Lower lobe of right lung (tissue), 2 donors: ENCODE measurements around the gene SLIT3. TPM values are rescaled to one million over a fixed set of nuclear protein-coding genes. Genes with fewer than 3 reads are reported as not detected.

Source experiments
- ATAC-seq, 2 donors: fragments of 200-7000 bp; cut with Tn5 transposase; one replicate each; pipeline ENCODE4 v1.9.1; 2020 to 2022; ENCODE audit warnings: mild to moderate bottlenecking in 2 of 2, moderate library complexity in 2 of 2
- DNase-seq: peaks from one replicate; pipeline ENCODE4 v3.0.0-alpha.2; 2020
- H3K27ac ChIP-seq: fragments of 200-600 bp; one replicate; pipeline ENCODE4 v1.8.0; 2022
- H3K27me3 ChIP-seq: fragments of 200-600 bp; one replicate; pipeline ENCODE4 v1.8.0; 2022; ENCODE audit warnings: low read depth
- H3K36me3 ChIP-seq: fragments of 200-600 bp; one replicate; pipeline ENCODE4 v1.8.0; 2022; ENCODE audit warnings: mild to moderate bottlenecking
- H3K4me1 ChIP-seq: fragments of 200-600 bp; one replicate; pipeline ENCODE4 v1.8.0; 2022
- H3K4me3 ChIP-seq: fragments of 200-600 bp; one replicate; pipeline ENCODE4 v1.8.0; 2022; ENCODE audit warnings: mild to moderate bottlenecking
- H3K9me3 ChIP-seq: fragments of 200-600 bp; one replicate; pipeline ENCODE4 v1.8.0; 2022
- intact Hi-C: fragments of 100-400 bp; cut with DNase I; formaldehyde crosslinking; loops from one replicate; pipeline ENCODE4 v1.11.0; 2022
- total RNA-seq: library from RNA; stranded (reverse); fragmentation: NEBNext Ultra II Directional; extraction: Animal tissue kit (Norgen Biotek cat#: 25700); gene quantifications from one replicate; pipeline ENCODE4 v1.2.1, GENCODE V29; 2021
- TF ChIP-seq, protein P1 (sequence below): fragments of 200-600 bp; IDR thresholded peaks from one replicate; pipeline ENCODE4 v1.8.0; 2022; ENCODE audit warnings: antibody characterized with exemption, mild to moderate bottlenecking
- donor health status: DM: no; HTN: yes; CAD: no; lungs with severe emphysema.

Gene SLIT3
- total RNA-seq, 1 donor from 2014 or later: 48.6 TPM

DNA sequence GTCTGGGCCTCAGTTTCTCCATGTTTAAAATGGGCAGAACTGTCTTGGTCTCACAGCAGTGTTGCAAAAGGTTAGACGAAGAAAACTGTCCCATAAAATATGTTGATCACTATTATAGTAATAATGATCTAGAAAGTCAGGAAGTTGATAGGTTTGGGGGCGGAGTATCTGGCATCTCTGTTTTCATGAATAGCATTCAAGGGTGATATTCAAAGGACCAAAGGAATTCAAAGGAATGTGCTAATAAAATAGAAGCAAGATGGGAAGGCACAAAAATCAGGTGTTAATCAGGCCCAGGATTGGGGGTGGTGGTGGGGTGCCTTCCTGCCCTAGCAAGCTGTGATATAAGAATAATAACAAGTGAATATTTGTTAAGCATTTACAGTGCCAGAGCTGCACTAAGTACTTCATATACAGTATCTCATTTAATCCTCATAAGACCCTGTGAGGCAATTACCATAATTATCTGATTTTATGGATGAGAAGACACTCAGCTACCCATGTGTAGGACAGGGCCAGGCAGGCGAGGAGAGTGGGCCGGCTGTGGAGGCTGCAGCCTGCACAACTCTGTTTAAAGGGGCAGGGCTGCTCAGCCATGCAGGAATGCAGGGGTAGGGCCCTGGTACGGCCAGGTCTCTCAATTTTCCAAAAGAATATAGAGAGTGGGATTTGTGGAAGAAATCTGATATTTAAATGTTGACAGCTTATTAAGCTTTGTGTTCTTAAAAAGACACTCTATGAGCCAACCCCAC is 579.8 kb downstream of the SLIT3 start:
- Histone ChIP-seq H3K27me3 (peaks cover 9% of the 10 kb centered on the region), H3K4me1 (no peaks in the 10 kb centered on the region), H3K9me3 (no peaks in the 10 kb centered on the region), H3K27ac (no peak overlapping the region), H3K36me3 (peaks cover 7% of the 10 kb centered on the region), H3K4me3 (no peak overlapping the region)
- intact Hi-C loops: no loop called here
- no peak for ATAC-seq
- DNase-seq: no peak
- TF ChIP-seq, protein P1, sequence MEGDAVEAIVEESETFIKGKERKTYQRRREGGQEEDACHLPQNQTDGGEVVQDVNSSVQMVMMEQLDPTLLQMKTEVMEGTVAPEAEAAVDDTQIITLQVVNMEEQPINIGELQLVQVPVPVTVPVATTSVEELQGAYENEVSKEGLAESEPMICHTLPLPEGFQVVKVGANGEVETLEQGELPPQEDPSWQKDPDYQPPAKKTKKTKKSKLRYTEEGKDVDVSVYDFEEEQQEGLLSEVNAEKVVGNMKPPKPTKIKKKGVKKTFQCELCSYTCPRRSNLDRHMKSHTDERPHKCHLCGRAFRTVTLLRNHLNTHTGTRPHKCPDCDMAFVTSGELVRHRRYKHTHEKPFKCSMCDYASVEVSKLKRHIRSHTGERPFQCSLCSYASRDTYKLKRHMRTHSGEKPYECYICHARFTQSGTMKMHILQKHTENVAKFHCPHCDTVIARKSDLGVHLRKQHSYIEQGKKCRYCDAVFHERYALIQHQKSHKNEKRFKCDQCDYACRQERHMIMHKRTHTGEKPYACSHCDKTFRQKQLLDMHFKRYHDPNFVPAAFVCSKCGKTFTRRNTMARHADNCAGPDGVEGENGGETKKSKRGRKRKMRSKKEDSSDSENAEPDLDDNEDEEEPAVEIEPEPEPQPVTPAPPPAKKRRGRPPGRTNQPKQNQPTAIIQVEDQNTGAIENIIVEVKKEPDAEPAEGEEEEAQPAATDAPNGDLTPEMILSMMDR: no peak

DNA sequence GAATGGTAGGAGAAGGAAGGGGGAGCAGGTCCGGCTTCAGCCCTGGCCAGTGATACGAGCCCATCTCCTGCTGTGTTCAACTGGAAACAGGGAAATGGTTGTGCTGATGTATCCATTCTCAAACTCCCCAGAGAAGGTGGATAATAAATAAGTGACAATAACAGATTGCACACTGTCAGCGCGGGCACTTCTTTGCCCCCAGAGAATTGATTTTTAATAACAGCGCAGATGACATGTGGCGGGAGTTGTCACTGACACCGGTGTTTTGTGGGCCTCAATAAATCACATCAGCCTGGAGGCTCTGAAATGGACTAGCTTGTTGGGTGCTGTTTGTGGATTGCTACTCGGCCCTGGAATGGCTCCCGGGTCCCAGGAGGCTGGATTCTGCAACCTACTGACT is 580.4 kb downstream of the SLIT3 start:
- no peaks in the 10 kb centered on the region for H3K9me3 ChIP-seq
- ATAC-seq (no peak), DNase-seq (no peak)
- H3K27me3 ChIP-seq: peaks cover 9% of the 10 kb centered on the region
- H3K4me3 ChIP-seq: no peak overlapping the region
- no peak overlapping the region for H3K27ac ChIP-seq
- no peaks in the 10 kb centered on the region for H3K4me1 ChIP-seq
- intact Hi-C loops: no loop called here
- TF ChIP-seq, protein P1: no peak
- peaks cover 7% of the 10 kb centered on the region for H3K36me3 ChIP-seq

DNA sequence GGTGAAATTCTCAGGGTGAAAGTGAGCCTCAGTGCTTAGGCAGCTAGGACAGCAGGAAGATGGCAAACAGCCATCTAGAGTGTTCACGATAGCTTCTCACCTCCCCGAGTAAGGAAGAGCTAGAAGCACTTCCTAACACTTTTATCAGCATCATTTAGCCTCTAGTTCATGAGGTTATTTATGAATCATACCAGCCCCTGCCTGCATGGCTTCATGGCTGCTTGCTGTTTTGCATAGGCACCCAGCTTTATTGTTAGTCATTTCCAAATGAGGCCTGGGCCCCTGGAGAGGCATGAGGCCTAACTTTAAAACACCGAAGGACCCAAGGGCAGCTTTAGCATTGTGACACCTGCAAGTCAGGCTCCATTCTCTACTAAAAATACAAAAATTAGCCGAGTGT is 586.9 kb downstream of the SLIT3 start:
- H3K27ac ChIP-seq: no peak overlapping the region
- no peaks in the 10 kb centered on the region for H3K36me3 ChIP-seq
- no peaks in the 10 kb centered on the region for H3K27me3 ChIP-seq
- H3K4me3 ChIP-seq: no peak overlapping the region
- intact Hi-C loops: no loop called here
- TF ChIP-seq, protein P1: no peak
- DNase-seq (no peak), ATAC-seq (no peak)
- no peaks in the 10 kb centered on the region for H3K9me3 ChIP-seq
- no peaks in the 10 kb centered on the region for H3K4me1 ChIP-seq

DNA sequence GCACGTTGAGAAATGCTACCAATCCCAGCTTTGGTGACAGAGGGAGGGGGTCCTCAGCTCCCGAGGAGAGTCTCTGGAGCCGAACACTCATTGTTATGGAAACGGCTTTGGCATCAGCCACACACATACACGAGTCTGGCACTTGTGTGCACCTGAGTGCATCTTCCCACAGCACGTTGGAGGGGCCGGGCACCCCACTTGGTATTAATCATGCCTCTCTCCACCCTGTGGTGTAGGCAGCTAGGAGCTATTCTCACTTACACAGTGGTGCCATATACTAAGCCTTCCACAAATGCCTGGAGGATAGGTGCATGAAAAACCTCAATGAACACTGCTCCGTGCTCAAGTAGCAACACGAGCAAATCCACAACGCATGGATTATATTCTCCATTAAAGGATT is 587.9 kb downstream of the SLIT3 start:
- intact Hi-C loops: no loop called here
- TF ChIP-seq, protein P1: no peak
- Histone ChIP-seq H3K27ac (no peak overlapping the region), H3K9me3 (no peaks in the 10 kb centered on the region), H3K4me1 (no peaks in the 10 kb centered on the region), H3K27me3 (no peaks in the 10 kb centered on the region), H3K4me3 (no peak overlapping the region), H3K36me3 (no peaks in the 10 kb centered on the region)
- ATAC-seq (peak in 1 of 2 donors; percentile 10), DNase-seq (no peak)

DNA sequence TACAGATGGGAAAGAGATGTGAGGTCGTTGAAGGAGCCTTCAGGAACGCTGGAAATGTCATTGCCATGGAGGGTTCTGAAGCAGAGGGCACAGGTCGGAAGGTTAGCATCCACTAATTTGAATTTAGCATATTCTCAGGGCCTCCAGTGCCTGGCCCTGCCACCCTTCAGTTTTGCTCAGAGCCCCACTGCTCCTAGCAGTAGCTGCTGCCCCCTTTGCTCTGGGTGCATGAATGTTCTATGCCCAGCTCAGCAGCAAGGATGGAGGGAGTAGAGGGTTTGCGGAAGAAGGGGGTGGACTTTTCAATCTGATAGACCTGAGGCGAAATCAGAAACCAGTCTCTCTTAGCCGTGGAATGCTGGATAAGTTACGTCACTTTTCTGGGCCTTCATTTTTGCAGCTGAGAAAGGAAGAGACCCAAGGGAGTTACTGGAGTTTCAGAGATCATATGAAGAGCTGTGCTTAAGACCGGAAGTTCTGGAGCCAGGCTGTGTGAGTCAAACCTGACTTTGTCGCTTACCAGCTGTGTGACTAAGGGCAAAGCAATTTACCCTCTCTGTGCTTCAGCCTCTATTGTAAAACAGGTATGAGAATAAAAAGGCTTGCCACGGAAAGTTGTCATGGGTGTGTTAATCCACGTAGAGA is 588.5 kb downstream of the SLIT3 start:
- H3K36me3 ChIP-seq: no peaks in the 10 kb centered on the region
- no peak overlapping the region for H3K4me3 ChIP-seq
- no peaks in the 10 kb centered on the region for H3K4me1 ChIP-seq
- intact Hi-C loops: no loop called here
- H3K9me3 ChIP-seq: no peaks in the 10 kb centered on the region
- DNase-seq (no peak), ATAC-seq (no peak)
- TF ChIP-seq, protein P1: no peak
- H3K27ac ChIP-seq: no peak overlapping the region
- no peaks in the 10 kb centered on the region for H3K27me3 ChIP-seq
